Measurements from ENCODE around the gene RPUSD3. TPM values are rescaled to one million over a fixed set of nuclear protein-coding genes. Genes with fewer than 3 reads are reported as not detected.

Gene RPUSD3
- total RNA-seq, 2 donors from 2014 or later: 31.6 to 51.4 TPM

GRCh38 chr3:9820946-9821345 lies 22.9 kb downstream of the RPUSD3 start:
- Histone ChIP-seq H3K9me3 (no peaks in the 10 kb centered on the region), H3K27ac (no peak overlapping the region), H3K27me3 (no peaks in the 10 kb centered on the region), H3K4me1 (no peaks in the 10 kb centered on the region), H3K4me3 (no peak overlapping the region), H3K36me3 (replicated peaks in 1 of 2; ENCODE audit: insufficient read depth in 1 of 2, low read depth in 2 of 2) (no peaks in the 10 kb centered on the region)
- WGBS, 2 donors: 58 to 63% methylated on average over 2 of the region's 2 CpGs
- intact Hi-C loops (cut with DNase I): no loop called here
- TF ChIP-seq POLR2A (IDR thresholded peaks at IDR 0.05): no peak
- TF ChIP-seq, protein P1, sequence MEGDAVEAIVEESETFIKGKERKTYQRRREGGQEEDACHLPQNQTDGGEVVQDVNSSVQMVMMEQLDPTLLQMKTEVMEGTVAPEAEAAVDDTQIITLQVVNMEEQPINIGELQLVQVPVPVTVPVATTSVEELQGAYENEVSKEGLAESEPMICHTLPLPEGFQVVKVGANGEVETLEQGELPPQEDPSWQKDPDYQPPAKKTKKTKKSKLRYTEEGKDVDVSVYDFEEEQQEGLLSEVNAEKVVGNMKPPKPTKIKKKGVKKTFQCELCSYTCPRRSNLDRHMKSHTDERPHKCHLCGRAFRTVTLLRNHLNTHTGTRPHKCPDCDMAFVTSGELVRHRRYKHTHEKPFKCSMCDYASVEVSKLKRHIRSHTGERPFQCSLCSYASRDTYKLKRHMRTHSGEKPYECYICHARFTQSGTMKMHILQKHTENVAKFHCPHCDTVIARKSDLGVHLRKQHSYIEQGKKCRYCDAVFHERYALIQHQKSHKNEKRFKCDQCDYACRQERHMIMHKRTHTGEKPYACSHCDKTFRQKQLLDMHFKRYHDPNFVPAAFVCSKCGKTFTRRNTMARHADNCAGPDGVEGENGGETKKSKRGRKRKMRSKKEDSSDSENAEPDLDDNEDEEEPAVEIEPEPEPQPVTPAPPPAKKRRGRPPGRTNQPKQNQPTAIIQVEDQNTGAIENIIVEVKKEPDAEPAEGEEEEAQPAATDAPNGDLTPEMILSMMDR (IDR thresholded peaks at IDR 0.05): peak in 1 of 7 experiments; percentile 15
- ATAC-seq: no peak
- DNase-seq: no peak

DNA sequence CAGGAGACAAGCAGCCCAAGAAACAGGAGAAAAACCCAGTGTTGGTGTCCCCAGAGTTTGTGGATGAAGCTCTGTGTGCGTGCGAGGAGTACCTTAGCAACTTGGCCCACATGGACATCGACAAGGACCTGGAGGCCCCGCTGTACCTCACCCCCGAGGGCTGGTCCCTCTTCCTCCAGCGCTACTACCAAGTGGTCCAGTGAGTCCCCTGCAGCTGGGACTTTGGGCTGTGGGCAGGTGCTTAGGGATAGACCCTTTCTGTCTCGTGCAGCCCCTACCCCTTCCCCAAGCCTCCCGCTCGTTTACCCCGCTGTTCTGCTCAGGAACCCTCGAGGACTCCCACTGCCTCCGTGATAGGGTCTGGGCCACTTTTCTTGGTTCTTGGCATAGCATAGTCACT lies 23.3 kb downstream of the RPUSD3 start:
- 81 to 85% methylated on average over 8 to 12 of the region's 12 CpGs for WGBS, 2 donors
- ATAC-seq (no peak), DNase-seq (no peak)
- no peaks in the 10 kb centered on the region for H3K9me3 ChIP-seq
- no peaks in the 10 kb centered on the region for H3K4me1 ChIP-seq
- intact Hi-C loops (cut with DNase I): no loop called here
- TF ChIP-seq, protein P1 (IDR thresholded peaks at IDR 0.05): no peak
- no peaks in the 10 kb centered on the region for H3K27me3 ChIP-seq
- no peaks in the 10 kb centered on the region for H3K36me3 ChIP-seq (replicated peaks in 1 of 2; ENCODE audit: insufficient read depth in 1 of 2, low read depth in 2 of 2)
- H3K4me3 ChIP-seq: no peak overlapping the region
- no peak overlapping the region for H3K27ac ChIP-seq

GRCh38 chr3:9818666-9819335 lies 25.0 kb downstream of the RPUSD3 start:
- intact Hi-C loops (cut with DNase I): no loop called here
- ATAC-seq: no peak

GRCh38 chr3:9817436-9817835 lies 26.4 kb downstream of the RPUSD3 start:
- intact Hi-C loops (cut with DNase I): no loop called here
- Histone ChIP-seq H3K27me3 (no peaks in the 10 kb centered on the region), H3K9me3 (no peaks in the 10 kb centered on the region), H3K27ac (no peak overlapping the region), H3K36me3 (replicated peaks in 1 of 2; ENCODE audit: insufficient read depth in 1 of 2, low read depth in 2 of 2) (no peaks in the 10 kb centered on the region), H3K4me1 (no peaks in the 10 kb centered on the region), H3K4me3 (no peak overlapping the region)
- DNase-seq (no peak), ATAC-seq (no peak)
- 74 to 80% methylated on average over 1 to 6 of the region's 6 CpGs for WGBS, 2 donors
- TF ChIP-seq, protein P1 (IDR thresholded peaks at IDR 0.05): no peak
- TF ChIP-seq POLR2A (IDR thresholded peaks at IDR 0.05): no peak

More at GRCh38 chr3:9818666-9819335, 25.0 kb downstream of the RPUSD3 start:
- TF ChIP-seq POLR2A (IDR thresholded peaks at IDR 0.05): no peak
- TF ChIP-seq, protein P1 (IDR thresholded peaks at IDR 0.05): no peak
- H3K9me3 ChIP-seq: no peaks in the 10 kb centered on the region
- no peaks in the 10 kb centered on the region for H3K36me3 ChIP-seq (replicated peaks in 1 of 2; ENCODE audit: insufficient read depth in 1 of 2, low read depth in 2 of 2)
- H3K27ac ChIP-seq: no peak overlapping the region
- H3K27me3 ChIP-seq: no peaks in the 10 kb centered on the region
- no peak for DNase-seq
- no peaks in the 10 kb centered on the region for H3K4me1 ChIP-seq
- WGBS, 2 donors: 87 to 92% methylated on average over 6 of the region's 7 CpGs
- no peak overlapping the region for H3K4me3 ChIP-seq

DNA sequence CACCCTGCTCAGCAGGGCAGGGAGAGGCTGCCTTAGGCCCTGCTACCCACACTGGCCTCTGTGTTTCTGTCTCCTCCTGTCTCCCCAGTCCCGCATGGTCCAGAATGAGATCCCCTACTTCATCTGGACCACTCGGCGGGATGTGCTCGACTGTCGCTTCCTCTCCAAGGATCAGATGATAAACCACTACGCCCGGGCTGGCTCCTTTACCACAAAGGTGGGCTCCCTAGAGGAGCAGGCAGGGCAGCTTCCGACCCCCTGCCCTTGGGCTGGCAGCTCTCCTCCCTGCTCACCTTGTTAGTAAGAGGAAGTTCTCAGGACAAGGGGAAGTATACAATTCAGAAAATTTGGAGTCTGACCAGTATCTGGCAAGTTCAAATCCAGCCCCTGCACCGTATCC lies 27.8 kb downstream of the RPUSD3 start:
- intact Hi-C loops (cut with DNase I): no loop called here
- DNase-seq (no peak), ATAC-seq (no peak)
- Histone ChIP-seq H3K36me3 (replicated peaks in 1 of 2; ENCODE audit: insufficient read depth in 1 of 2, low read depth in 2 of 2) (no peaks in the 10 kb centered on the region), H3K9me3 (no peaks in the 10 kb centered on the region), H3K4me1 (peaks cover under 1% of the 10 kb centered on the region), H3K27ac (no peak overlapping the region), H3K27me3 (no peaks in the 10 kb centered on the region), H3K4me3 (no peak overlapping the region)
- TF ChIP-seq, protein P1 (IDR thresholded peaks at IDR 0.05): no peak
- no peak for TF ChIP-seq POLR2A (IDR thresholded peaks at IDR 0.05)
- 86 to 88% methylated on average over 9 of the region's 9 CpGs for WGBS, 2 donors
